Measurements from ENCODE around the gene PLCL1.

Gene PLCL1

GRCh38 chr2:198177040-198177439 lies 372.6 kb downstream of the PLCL1 start:
- Histone ChIP-seq H3K79me2 (ENCODE audit: low read length) (no peaks in the 10 kb centered on the region), H3K27me3 (replicated peaks; ENCODE audit: insufficient read depth, low read length) (no peaks in the 10 kb centered on the region), H3K36me3 (replicated peaks; ENCODE audit: insufficient read depth, low read length) (no peaks in the 10 kb centered on the region), H3K9me2 (replicated peaks; ENCODE audit: insufficient read depth, low read length) (no peaks in the 10 kb centered on the region), H3K27ac (ENCODE audit: low read length) (no peak overlapping the region), H3K4me1 (ENCODE audit: low read length) (no peaks in the 10 kb centered on the region), H3K9ac (ENCODE audit: low read length) (no peak overlapping the region), H3K4me2 (ENCODE audit: low read depth, low read length) (no peak overlapping the region), H4K20me1 (ENCODE audit: insufficient read depth, low read length) (no peaks in the 10 kb centered on the region), H3K4me3 (ENCODE audit: low read length) (no peak overlapping the region), H3K9me3 (replicated peaks; ENCODE audit: insufficient read depth, low read length) (no peaks in the 10 kb centered on the region), H2AFZ (ENCODE audit: low read length) (no peak overlapping the region), H3F3A (ENCODE audit: insufficient read depth, low read length) (no peaks in the 10 kb centered on the region)
- no peak for DNase-seq
- TF ChIP-seq EZH2phosphoT487 (IDR thresholded peaks at IDR 0.05; ENCODE audit: low read length) (no peak), CTCF (IDR thresholded peaks at IDR 0.05; ENCODE audit: low read length) (no peak), EZH2 (optimal IDR thresholded peaks at IDR 0.05; ENCODE audit: low read depth, low read length) (no peak)

GRCh38 chr2:198178766-198179165 lies 374.4 kb downstream of the PLCL1 start:
- TF ChIP-seq EZH2phosphoT487 (IDR thresholded peaks at IDR 0.05; ENCODE audit: low read length) = no peak
- TF ChIP-seq EZH2 (optimal IDR thresholded peaks at IDR 0.05; ENCODE audit: low read depth, low read length) = no peak
- TF ChIP-seq CTCF (IDR thresholded peaks at IDR 0.05; ENCODE audit: low read length) = no peak
- H3K9ac ChIP-seq (ENCODE audit: low read length) = no peak overlapping the region
- H3K9me3 ChIP-seq (replicated peaks; ENCODE audit: insufficient read depth, low read length) = no peaks in the 10 kb centered on the region
- H3K79me2 ChIP-seq (ENCODE audit: low read length) = no peaks in the 10 kb centered on the region
- H3K4me2 ChIP-seq (ENCODE audit: low read depth, low read length) = no peak overlapping the region
- no peaks in the 10 kb centered on the region for H3K36me3 ChIP-seq (replicated peaks; ENCODE audit: insufficient read depth, low read length)
- no peaks in the 10 kb centered on the region for H3K27me3 ChIP-seq (replicated peaks; ENCODE audit: insufficient read depth, low read length)
- H3K4me3 ChIP-seq (ENCODE audit: low read length) = no peak overlapping the region
- no peak overlapping the region for H2AFZ ChIP-seq (ENCODE audit: low read length)
- H3K27ac ChIP-seq (ENCODE audit: low read length) = no peak overlapping the region
- H3F3A ChIP-seq (ENCODE audit: insufficient read depth, low read length) = no peaks in the 10 kb centered on the region
- H3K4me1 ChIP-seq (ENCODE audit: low read length) = no peaks in the 10 kb centered on the region
- no peak for DNase-seq
- no peaks in the 10 kb centered on the region for H3K9me2 ChIP-seq (replicated peaks; ENCODE audit: insufficient read depth, low read length)
- H4K20me1 ChIP-seq (ENCODE audit: insufficient read depth, low read length) = no peaks in the 10 kb centered on the region

GRCh38 chr2:198186257-198186656 lies 381.9 kb downstream of the PLCL1 start:
- DNase-seq = no peak
- Histone ChIP-seq H3K4me2 (ENCODE audit: low read depth, low read length) (no peak overlapping the region), H3K9ac (ENCODE audit: low read length) (no peak overlapping the region), H3K79me2 (ENCODE audit: low read length) (no peaks in the 10 kb centered on the region), H3K27me3 (replicated peaks; ENCODE audit: insufficient read depth, low read length) (no peaks in the 10 kb centered on the region), H3K36me3 (replicated peaks; ENCODE audit: insufficient read depth, low read length) (no peaks in the 10 kb centered on the region), H3K4me1 (ENCODE audit: low read length) (no peaks in the 10 kb centered on the region), H3K9me3 (replicated peaks; ENCODE audit: insufficient read depth, low read length) (no peaks in the 10 kb centered on the region), H3F3A (ENCODE audit: insufficient read depth, low read length) (no peaks in the 10 kb centered on the region), H3K27ac (ENCODE audit: low read length) (no peak overlapping the region), H3K4me3 (ENCODE audit: low read length) (no peak overlapping the region), H4K20me1 (ENCODE audit: insufficient read depth, low read length) (no peaks in the 10 kb centered on the region), H3K9me2 (replicated peaks; ENCODE audit: insufficient read depth, low read length) (no peaks in the 10 kb centered on the region), H2AFZ (ENCODE audit: low read length) (no peak overlapping the region)
- TF ChIP-seq CTCF (IDR thresholded peaks at IDR 0.05; ENCODE audit: low read length) (no peak), EZH2phosphoT487 (IDR thresholded peaks at IDR 0.05; ENCODE audit: low read length) (no peak), EZH2 (optimal IDR thresholded peaks at IDR 0.05; ENCODE audit: low read depth, low read length) (no peak)
